Measurements from ENCODE around the gene PHTF2.

- TF ChIP-seq CTCF (IDR thresholded peaks at IDR 0.05 in 2 of 3, conservative IDR thresholded peaks at IDR 0.05 in 1 of 3; ENCODE audit: borderline replicate concordance in 1 of 3, insufficient read depth in 1 of 3, low read depth in 2 of 3, low read length in 2 of 3) (no peak), EZH2 (IDR thresholded peaks at IDR 0.05) (no peak), CEBPB (IDR thresholded peaks at IDR 0.05; ENCODE audit: low read depth) (no peak)
Observed at GRCh38 chr7:77797734-77798393, 709 bp upstream of the PHTF2 start.

Measured in HCT116 (cell line).